GF-D8 (cell line): ENCODE measurements around the gene LILRA5.
A peak's percentile ranks its signal among the peaks of the same experiment; 100 is the strongest.
"Not testable (repeated sequence)": the region's sequence is repeated elsewhere in the genome, so short reads cannot be mapped to it uniquely, and the experiment has no call there.

ENCODE experiments used
- DNase-seq: peaks from one replicate; lab custom pipeline; 2025; lab: John Stamatoyannopoulos, UW

Gene LILRA5

GRCh38 chr19:54333586-54334298 is 20.8 kb upstream of the LILRA5 start:
- DNase-seq = no peak

GRCh38 chr19:54332149-54332548 is 19.2 kb upstream of the LILRA5 start:
- no peak for DNase-seq

GRCh38 chr19:54331626-54332025 is 18.7 kb upstream of the LILRA5 start:
- DNase-seq = no peak

GRCh38 chr19:54329476-54330165 is 16.7 kb upstream of the LILRA5 start:
- DNase-seq = no peak

- DNase-seq = not testable (repeated sequence)
These were observed 15.8 kb upstream of the LILRA5 start for GRCh38 chr19:54328781-54329180.

- DNase-seq = no peak
These were observed 12.7 kb upstream of the LILRA5 start for GRCh38 chr19:54325631-54326030.

GRCh38 chr19:54325194-54325621 is 12.2 kb upstream of the LILRA5 start:
- peak; percentile 2 for DNase-seq

GRCh38 chr19:54324071-54324470 is 11.1 kb upstream of the LILRA5 start:
- no peak for DNase-seq

GRCh38 chr19:54322934-54323333 is 10.0 kb upstream of the LILRA5 start:
- not testable (repeated sequence) for DNase-seq

- DNase-seq = not testable (repeated sequence)
These were observed 9.3 kb upstream of the LILRA5 start for GRCh38 chr19:54322295-54322694.

- no peak for DNase-seq
These were observed 7.1 kb upstream of the LILRA5 start for GRCh38 chr19:54319892-54320670.

- DNase-seq = peak; percentile 4
These were observed 6.1 kb upstream of the LILRA5 start for GRCh38 chr19:54319049-54319448.

GRCh38 chr19:54317965-54318240 is 4.9 kb upstream of the LILRA5 start:
- DNase-seq = no peak

- DNase-seq = peak; percentile 11
These were observed 4.4 kb upstream of the LILRA5 start for GRCh38 chr19:54317108-54317964.

- no peak for DNase-seq
These were observed 3.8 kb upstream of the LILRA5 start for GRCh38 chr19:54316746-54317107.

GRCh38 chr19:54315956-54316355 is 3.0 kb upstream of the LILRA5 start:
- no peak for DNase-seq

- DNase-seq = no peak
These were observed 955 bp downstream of the LILRA5 start for GRCh38 chr19:54312011-54312410.

- no peak for DNase-seq
These were observed 1.5 kb downstream of the LILRA5 start for GRCh38 chr19:54311486-54311885.

GRCh38 chr19:54310543-54310942 is 2.4 kb downstream of the LILRA5 start:
- no peak for DNase-seq

GRCh38 chr19:54309811-54310210 is 3.2 kb downstream of the LILRA5 start:
- no peak for DNase-seq

GRCh38 chr19:54307389-54308020 is 5.5 kb downstream of the LILRA5 start:
- DNase-seq = no peak

GRCh38 chr19:54305141-54305540 is 7.8 kb downstream of the LILRA5 start:
- no peak for DNase-seq
